ENCODE data around the gene KIF12. TPM values are rescaled to one million over a fixed set of nuclear protein-coding genes. Genes with fewer than 3 reads are reported as not detected.

Gene KIF12
- total and polyA plus RNA-seq, 2 experiments from 2014 or later = 4.2 to 4.3 TPM

DNA sequence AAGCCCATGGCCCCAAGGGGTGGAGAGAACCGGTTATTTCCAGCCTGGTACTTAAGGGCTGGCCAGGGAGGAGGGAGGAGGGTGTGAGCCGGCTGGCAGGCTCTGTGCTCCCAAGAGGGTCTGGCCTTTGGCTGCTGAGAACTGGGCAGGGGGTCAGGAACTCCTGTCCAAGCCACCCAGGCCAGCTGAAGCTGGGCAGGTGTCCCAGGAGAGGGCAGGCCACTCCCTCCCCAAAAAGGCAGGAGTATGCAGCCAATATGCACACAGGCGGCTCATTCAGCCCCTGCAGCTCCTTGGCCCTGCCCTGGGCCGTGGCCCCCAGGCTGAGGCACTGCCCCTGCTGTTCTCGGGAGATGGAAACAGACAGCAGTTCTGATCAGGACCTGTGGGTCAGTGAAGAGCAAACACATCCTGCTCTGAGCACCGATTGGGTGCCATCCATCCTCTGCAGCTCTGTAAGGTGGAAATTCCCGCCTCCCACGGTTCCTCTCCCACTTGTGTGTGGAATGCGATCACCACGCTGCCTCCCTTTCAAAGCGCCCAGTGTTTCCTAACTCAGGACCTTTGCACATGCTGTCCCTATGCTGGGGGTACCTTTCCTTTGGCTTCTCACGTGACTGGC, 17.1 kb upstream of the KIF12 start:
- no peak overlapping the region for H3K27ac Mint-ChIP-seq
- H3K4me1 Mint-ChIP-seq = peaks cover 5% of the 10 kb centered on the region; the same call in 2 of the 3 replicates
- H3K27me3 Mint-ChIP-seq (ENCODE audit: insufficient read depth, low read depth, poor library complexity) = peaks cover 4% of the 10 kb centered on the region
- Histone ChIP-seq H3K27me3 (ENCODE audit: insufficient read depth) (no peaks in the 10 kb centered on the region), H4K20me1 (replicated peaks; ENCODE audit: insufficient read depth) (no peaks in the 10 kb centered on the region), H2AFZ (no peak overlapping the region), H3K36me3 (ENCODE audit: insufficient read depth) (no peaks in the 10 kb centered on the region), H3K4me1 (ENCODE audit: insufficient read depth) (no peaks in the 10 kb centered on the region), H3K79me2 (replicated peaks; ENCODE audit: insufficient read depth) (no peaks in the 10 kb centered on the region), H3K9me2 (ENCODE audit: insufficient read depth) (no peaks in the 10 kb centered on the region), H3F3A (replicated peaks; ENCODE audit: low read depth) (no peaks in the 10 kb centered on the region), H3K4me2 (no peak overlapping the region), H3K27ac (ENCODE audit: low read depth) (no peak overlapping the region), H3K4me3 (no peak overlapping the region)
- DNase-seq (ENCODE audit: low spot score) = no peak
- no peak for TF ChIP-seq EZH2 (IDR thresholded peaks at IDR 0.05; ENCODE audit: low read depth, unreplicated experiment)
- no peak for TF ChIP-seq JUNB (IDR thresholded peaks at IDR 0.05; ENCODE audit: unreplicated experiment)
- no peak for TF ChIP-seq REST (IDR thresholded peaks at IDR 0.05; ENCODE audit: unreplicated experiment)
- TF ChIP-seq, protein P1, sequence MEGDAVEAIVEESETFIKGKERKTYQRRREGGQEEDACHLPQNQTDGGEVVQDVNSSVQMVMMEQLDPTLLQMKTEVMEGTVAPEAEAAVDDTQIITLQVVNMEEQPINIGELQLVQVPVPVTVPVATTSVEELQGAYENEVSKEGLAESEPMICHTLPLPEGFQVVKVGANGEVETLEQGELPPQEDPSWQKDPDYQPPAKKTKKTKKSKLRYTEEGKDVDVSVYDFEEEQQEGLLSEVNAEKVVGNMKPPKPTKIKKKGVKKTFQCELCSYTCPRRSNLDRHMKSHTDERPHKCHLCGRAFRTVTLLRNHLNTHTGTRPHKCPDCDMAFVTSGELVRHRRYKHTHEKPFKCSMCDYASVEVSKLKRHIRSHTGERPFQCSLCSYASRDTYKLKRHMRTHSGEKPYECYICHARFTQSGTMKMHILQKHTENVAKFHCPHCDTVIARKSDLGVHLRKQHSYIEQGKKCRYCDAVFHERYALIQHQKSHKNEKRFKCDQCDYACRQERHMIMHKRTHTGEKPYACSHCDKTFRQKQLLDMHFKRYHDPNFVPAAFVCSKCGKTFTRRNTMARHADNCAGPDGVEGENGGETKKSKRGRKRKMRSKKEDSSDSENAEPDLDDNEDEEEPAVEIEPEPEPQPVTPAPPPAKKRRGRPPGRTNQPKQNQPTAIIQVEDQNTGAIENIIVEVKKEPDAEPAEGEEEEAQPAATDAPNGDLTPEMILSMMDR (conservative IDR thresholded peaks at IDR 0.05; ENCODE audit: low read depth in 2 of 2) = no peak
- TF ChIP-seq ZNF462 (CRISPR knock-in tag; IDR thresholded peaks at IDR 0.05) = no peak
- TF ChIP-seq CREB1 (CRISPR knock-in tag; IDR thresholded peaks at IDR 0.05; ENCODE audit: low read depth) = no peak
- TF ChIP-seq, protein P2, sequence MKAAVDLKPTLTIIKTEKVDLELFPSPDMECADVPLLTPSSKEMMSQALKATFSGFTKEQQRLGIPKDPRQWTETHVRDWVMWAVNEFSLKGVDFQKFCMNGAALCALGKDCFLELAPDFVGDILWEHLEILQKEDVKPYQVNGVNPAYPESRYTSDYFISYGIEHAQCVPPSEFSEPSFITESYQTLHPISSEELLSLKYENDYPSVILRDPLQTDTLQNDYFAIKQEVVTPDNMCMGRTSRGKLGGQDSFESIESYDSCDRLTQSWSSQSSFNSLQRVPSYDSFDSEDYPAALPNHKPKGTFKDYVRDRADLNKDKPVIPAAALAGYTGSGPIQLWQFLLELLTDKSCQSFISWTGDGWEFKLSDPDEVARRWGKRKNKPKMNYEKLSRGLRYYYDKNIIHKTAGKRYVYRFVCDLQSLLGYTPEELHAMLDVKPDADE (IDR thresholded peaks at IDR 0.05) = no peak
- TF ChIP-seq POLR2AphosphoS5 (IDR thresholded peaks at IDR 0.05; ENCODE audit: low read depth) = no peak
- no peak for TF ChIP-seq ZNF114 (CRISPR knock-in tag; IDR thresholded peaks at IDR 0.05)
- no peak for TF ChIP-seq NANOG (IDR thresholded peaks at IDR 0.05; ENCODE audit: borderline replicate concordance)
- TF ChIP-seq STAT1 (IDR thresholded peaks at IDR 0.05; ENCODE audit: unreplicated experiment) = no peak
- no peaks in the 10 kb centered on the region; the same call in 2 of the 3 replicates for H3K36me3 Mint-ChIP-seq (ENCODE audit: low read depth)
- H3K4me3 Mint-ChIP-seq = no peak overlapping the region
- no peaks in the 10 kb centered on the region for H3K9me3 Mint-ChIP-seq
- peak; percentile 64 for ATAC-seq
